Measurements from ENCODE around the gene STXBP1.

STXBP1 gene

DNA sequence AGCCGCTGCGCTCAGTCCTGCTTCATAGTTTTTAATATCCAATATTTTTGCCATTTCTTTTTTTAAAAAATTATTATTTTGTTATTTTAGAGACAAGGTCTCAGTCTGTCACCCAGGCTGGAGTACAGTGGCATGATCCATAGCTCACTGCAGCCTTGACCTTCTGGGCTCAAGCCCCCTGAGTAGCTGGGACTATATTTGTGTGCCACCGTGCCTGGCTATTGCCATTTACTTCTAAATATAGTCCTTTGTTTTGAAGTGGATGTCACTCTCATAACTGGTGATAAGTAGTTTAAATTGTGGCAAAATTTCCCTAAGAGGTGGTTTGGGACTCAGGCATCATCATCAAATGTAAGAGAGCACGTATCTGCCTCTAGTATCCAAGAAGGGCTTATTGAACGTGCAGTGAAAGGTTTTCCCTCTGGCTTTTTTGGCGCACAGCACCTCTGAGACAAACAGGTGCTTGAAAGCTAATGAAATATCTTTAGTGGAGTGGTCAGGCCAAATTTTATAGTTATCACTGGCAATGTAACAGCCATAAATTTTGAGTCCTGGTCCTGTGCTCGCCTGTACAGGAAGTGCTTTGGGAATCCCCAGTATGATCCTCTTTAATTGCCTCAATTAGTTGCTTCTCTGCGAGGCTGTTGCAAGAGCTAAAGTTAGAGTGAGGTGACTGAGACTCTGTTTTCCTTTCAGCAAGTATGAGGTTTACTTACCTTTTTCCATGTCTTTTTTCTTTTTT lies 14.8 kb downstream of the STXBP1 start:
- no peak for DNase-seq
- H3K4me3 ChIP-seq (ENCODE audit: low read depth, low read length), result no peak overlapping the region
- no peaks in the 10 kb centered on the region for H3K27me3 ChIP-seq (ENCODE audit: insufficient read depth, low read depth, severe bottlenecking)
- no peak overlapping the region for H3K27ac ChIP-seq
- TF ChIP-seq CTCF (IDR thresholded peaks at IDR 0.05; ENCODE audit: low read depth, low read length), result no peak
- peaks cover 6% of the 10 kb centered on the region for H3K36me3 ChIP-seq
- no peaks in the 10 kb centered on the region for H3K9me3 ChIP-seq (ENCODE audit: severe bottlenecking)

DNA sequence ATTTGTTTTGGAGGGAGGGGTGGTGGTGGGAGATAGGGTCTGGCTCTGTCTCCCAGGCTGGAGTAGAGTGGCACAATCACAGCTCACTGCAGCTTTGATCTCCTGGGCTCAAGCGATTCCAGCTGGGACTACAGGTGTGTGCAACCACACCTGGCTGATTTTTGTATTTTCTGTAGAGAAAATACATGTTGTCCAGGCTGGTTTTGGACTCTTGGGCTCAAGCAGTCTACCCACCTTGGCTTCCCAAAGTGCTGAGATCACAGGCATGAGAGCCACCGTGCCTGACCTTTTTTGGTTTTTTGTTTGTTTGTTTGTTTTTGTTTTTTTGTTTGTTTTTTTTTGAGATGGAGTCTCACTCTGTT lies 15.4 kb downstream of the STXBP1 start:
- DNase-seq, result no peak
- H3K4me3 ChIP-seq (ENCODE audit: low read depth, low read length), result no peak overlapping the region
- no peak for TF ChIP-seq CTCF (IDR thresholded peaks at IDR 0.05; ENCODE audit: low read depth, low read length)
- H3K27ac ChIP-seq, result no peak overlapping the region
- H3K36me3 ChIP-seq, result peaks cover 6% of the 10 kb centered on the region
- no peaks in the 10 kb centered on the region for H3K9me3 ChIP-seq (ENCODE audit: severe bottlenecking)
- no peaks in the 10 kb centered on the region for H3K27me3 ChIP-seq (ENCODE audit: insufficient read depth, low read depth, severe bottlenecking)

- no peaks in the 10 kb centered on the region for H3K27me3 ChIP-seq (ENCODE audit: insufficient read depth, low read depth, severe bottlenecking)
Measured at GRCh38 chr9:127628758-127629467, 16.8 kb downstream of the STXBP1 start.

DNA sequence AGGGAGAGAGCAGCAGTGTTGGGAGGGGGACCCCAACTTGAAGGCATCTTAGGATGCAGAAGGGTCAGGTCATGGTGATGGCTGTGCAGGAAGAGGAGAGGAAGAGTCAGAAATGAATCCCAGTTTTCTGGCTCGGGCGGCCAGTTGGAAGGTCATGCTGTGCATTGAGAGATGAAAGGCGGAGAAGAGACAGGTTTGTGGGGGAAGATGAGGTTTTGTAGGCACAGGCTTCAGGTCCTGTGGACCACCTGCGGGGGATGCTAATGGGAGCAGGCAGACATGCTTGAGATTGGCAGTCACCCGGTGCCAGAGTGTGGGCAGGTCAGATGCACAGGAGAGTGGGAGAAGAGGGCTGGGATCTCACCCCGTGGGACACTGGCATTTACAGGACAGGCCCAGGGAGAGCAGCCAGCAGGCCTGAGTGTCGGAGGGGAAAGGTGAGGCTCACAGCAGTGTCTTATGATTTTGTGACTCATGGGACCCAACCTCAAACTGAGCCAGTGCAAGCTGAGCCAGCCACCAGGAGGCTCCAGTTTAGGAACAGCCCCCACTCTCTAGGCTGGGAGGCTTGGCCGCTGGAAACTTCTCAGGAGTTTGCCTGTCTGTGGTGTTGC lies 17.5 kb downstream of the STXBP1 start:
- TF ChIP-seq CTCF (IDR thresholded peaks at IDR 0.05; ENCODE audit: low read depth, low read length), result peak; percentile 39; the same call in 1 of the 2 replicates
- Histone ChIP-seq H3K36me3 (peaks cover 6% of the 10 kb centered on the region), H3K27me3 (ENCODE audit: insufficient read depth, low read depth, severe bottlenecking) (no peaks in the 10 kb centered on the region), H3K9me3 (ENCODE audit: severe bottlenecking) (no peaks in the 10 kb centered on the region), H3K27ac (no peak overlapping the region), H3K4me3 (ENCODE audit: low read depth, low read length) (no peak overlapping the region)
- DNase-seq, result no peak

More at GRCh38 chr9:127628758-127629467, 16.8 kb downstream of the STXBP1 start:
- Histone ChIP-seq H3K9me3 (ENCODE audit: severe bottlenecking) (no peaks in the 10 kb centered on the region), H3K36me3 (peaks cover 6% of the 10 kb centered on the region), H3K4me3 (ENCODE audit: low read depth, low read length) (no peak overlapping the region), H3K27ac (no peak overlapping the region)
- no peak for TF ChIP-seq CTCF (IDR thresholded peaks at IDR 0.05; ENCODE audit: low read depth, low read length)
- DNase-seq, result no peak

DNA sequence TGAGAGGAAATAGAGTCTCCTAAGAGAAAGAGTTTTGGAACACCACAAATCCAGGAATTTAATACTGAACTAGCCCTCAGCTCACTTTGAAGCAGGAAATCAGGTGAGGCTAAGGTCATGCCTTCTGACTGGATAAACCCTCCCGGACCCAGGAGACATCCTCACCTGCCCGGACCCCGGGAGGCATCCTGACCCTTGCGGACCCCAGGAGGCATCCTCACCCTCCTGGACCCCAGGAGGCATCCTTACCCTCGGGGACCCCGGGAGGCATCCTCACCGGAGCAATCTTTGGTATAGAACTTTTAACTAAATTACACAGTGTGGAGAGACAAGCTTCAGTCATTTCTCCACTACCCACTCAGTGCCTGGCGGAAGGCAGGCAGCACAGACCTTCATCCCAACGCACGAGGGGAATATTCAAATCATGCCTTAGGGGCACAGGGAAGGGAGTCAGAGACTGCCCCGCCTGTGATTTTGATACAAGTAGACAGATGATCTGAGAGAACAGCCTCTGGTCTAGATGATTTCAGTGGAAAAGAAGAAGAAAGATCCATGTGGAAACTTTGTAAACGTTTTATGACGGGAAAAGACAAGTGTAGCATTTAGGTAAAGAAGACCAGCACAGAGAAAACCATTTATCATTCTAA lies 21.3 kb downstream of the STXBP1 start:
- peaks cover 6% of the 10 kb centered on the region for H3K36me3 ChIP-seq
- no peak overlapping the region for H3K27ac ChIP-seq
- no peaks in the 10 kb centered on the region for H3K27me3 ChIP-seq (ENCODE audit: insufficient read depth, low read depth, severe bottlenecking)
- no peaks in the 10 kb centered on the region for H3K9me3 ChIP-seq (ENCODE audit: severe bottlenecking)
- H3K4me3 ChIP-seq (ENCODE audit: low read depth, low read length), result no peak overlapping the region
- no peak for TF ChIP-seq CTCF (IDR thresholded peaks at IDR 0.05; ENCODE audit: low read depth, low read length)
- DNase-seq, result no peak

Measured in WERI-Rb-1 (cell line).